GM18508 (cell line): ENCODE data around the gene ZNF385B.
"Not testable (repeated sequence)": the region's sequence is repeated elsewhere in the genome, so short reads cannot be mapped to it uniquely, and the experiment has no call there.

Experiments
- ATAC-seq: cut with Tn5 transposase; IDR thresholded peaks from one replicate; pipeline ENCODE4 v1.9.1; 2021; ENCODE audit warnings: moderate number of reproducible peaks; ENCODE audit not compliant: insufficient read depth, unreplicated experiment

The ZNF385B gene

GRCh38 chr2:179809606-179810005 lies 51.8 kb downstream of the ZNF385B start:
- no peak for ATAC-seq

- no peak for ATAC-seq
These were observed 56.4 kb downstream of the ZNF385B start for GRCh38 chr2:179805001-179805400.

- ATAC-seq = no peak
These were observed 57.2 kb downstream of the ZNF385B start for GRCh38 chr2:179804206-179804605.

- no peak for ATAC-seq
These were observed 59.1 kb downstream of the ZNF385B start for GRCh38 chr2:179802051-179802882.

- no peak for ATAC-seq
These were observed 60.6 kb downstream of the ZNF385B start for GRCh38 chr2:179800776-179801175.

- ATAC-seq = no peak
These were observed 65.0 kb downstream of the ZNF385B start for GRCh38 chr2:179796213-179797007.

GRCh38 chr2:179793902-179794301 lies 67.5 kb downstream of the ZNF385B start:
- no peak for ATAC-seq

- no peak for ATAC-seq
These were observed 68.2 kb downstream of the ZNF385B start for GRCh38 chr2:179793238-179793637.

- ATAC-seq = no peak
These were observed 70.9 kb downstream of the ZNF385B start for GRCh38 chr2:179790235-179791217.

- ATAC-seq = no peak
These were observed 73.3 kb downstream of the ZNF385B start for GRCh38 chr2:179788104-179788503.

- ATAC-seq = no peak
These were observed 73.8 kb downstream of the ZNF385B start for GRCh38 chr2:179787601-179788000.

- ATAC-seq = no peak
These were observed 75.5 kb downstream of the ZNF385B start for GRCh38 chr2:179785902-179786301.

GRCh38 chr2:179782346-179782745 lies 79.1 kb downstream of the ZNF385B start:
- not testable (repeated sequence) for ATAC-seq

- ATAC-seq = no peak
These were observed 87.4 kb downstream of the ZNF385B start for GRCh38 chr2:179773986-179774385.

GRCh38 chr2:179772346-179772745 lies 89.1 kb downstream of the ZNF385B start:
- ATAC-seq = no peak

- ATAC-seq = no peak
These were observed 89.6 kb downstream of the ZNF385B start for GRCh38 chr2:179771791-179772190.

GRCh38 chr2:179770029-179770428 lies 91.4 kb downstream of the ZNF385B start:
- ATAC-seq = no peak

GRCh38 chr2:179769323-179769722 lies 92.1 kb downstream of the ZNF385B start:
- no peak for ATAC-seq

- no peak for ATAC-seq
These were observed 92.6 kb downstream of the ZNF385B start for GRCh38 chr2:179768765-179769164.

- no peak for ATAC-seq
These were observed 95.7 kb downstream of the ZNF385B start for GRCh38 chr2:179765666-179766065.
